ENCODE measurements around the gene D2HGDH. TPM values are rescaled to one million over a fixed set of nuclear protein-coding genes. Genes with fewer than 3 reads are reported as not detected.

Gene D2HGDH
- total RNA-seq, 3 donors from 2014 or later, result 52.2 to 88.6 (median 63.0) TPM

- intact Hi-C loops (cut with DNase I, micrococcal nuclease), result no loop called here
- Histone ChIP-seq H3K36me3 (ENCODE audit: low read depth) (peaks cover 3% of the 10 kb centered on the region), H3K4me1 (ENCODE audit: low read depth) (no peaks in the 10 kb centered on the region), H3K9me3 (no peaks in the 10 kb centered on the region), H3K4me3 (no peak overlapping the region)
- TF ChIP-seq, protein P1, sequence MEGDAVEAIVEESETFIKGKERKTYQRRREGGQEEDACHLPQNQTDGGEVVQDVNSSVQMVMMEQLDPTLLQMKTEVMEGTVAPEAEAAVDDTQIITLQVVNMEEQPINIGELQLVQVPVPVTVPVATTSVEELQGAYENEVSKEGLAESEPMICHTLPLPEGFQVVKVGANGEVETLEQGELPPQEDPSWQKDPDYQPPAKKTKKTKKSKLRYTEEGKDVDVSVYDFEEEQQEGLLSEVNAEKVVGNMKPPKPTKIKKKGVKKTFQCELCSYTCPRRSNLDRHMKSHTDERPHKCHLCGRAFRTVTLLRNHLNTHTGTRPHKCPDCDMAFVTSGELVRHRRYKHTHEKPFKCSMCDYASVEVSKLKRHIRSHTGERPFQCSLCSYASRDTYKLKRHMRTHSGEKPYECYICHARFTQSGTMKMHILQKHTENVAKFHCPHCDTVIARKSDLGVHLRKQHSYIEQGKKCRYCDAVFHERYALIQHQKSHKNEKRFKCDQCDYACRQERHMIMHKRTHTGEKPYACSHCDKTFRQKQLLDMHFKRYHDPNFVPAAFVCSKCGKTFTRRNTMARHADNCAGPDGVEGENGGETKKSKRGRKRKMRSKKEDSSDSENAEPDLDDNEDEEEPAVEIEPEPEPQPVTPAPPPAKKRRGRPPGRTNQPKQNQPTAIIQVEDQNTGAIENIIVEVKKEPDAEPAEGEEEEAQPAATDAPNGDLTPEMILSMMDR (IDR thresholded peaks at IDR 0.05), result no peak
- DNase-seq (no peak), ATAC-seq (no peak)
Observed at GRCh38 chr2:241751776-241752175, 17.3 kb downstream of the D2HGDH start.

DNA sequence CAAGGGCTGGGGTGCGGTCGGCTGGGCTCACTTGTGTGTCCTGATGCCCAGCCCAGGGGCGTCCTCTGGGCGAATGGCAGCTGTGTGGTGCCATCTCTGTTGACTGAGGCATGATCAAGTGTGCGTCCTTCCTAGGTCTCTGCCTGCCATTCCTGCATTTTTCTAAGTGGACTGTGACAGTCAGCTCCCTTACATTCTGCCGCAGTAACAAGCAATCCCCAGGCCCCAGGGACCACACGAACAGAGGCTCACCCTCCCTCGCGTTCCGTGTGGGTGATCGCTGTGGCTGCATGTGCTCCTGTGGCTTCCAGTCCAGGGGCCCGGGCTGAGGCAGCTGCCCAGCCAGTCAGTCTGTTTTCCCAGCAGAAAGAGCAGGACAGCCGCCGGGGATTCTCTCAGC lies 17.8 kb downstream of the D2HGDH start:
- no peaks in the 10 kb centered on the region for H3K9me3 ChIP-seq
- ATAC-seq (no peak), DNase-seq (no peak)
- H3K4me3 ChIP-seq, result no peak overlapping the region
- no peaks in the 10 kb centered on the region for H3K36me3 ChIP-seq (ENCODE audit: low read depth)
- TF ChIP-seq, protein P1 (IDR thresholded peaks at IDR 0.05), result no peak
- no peaks in the 10 kb centered on the region for H3K4me1 ChIP-seq (ENCODE audit: low read depth)
- intact Hi-C loops (cut with DNase I, micrococcal nuclease), result no loop called here

DNA sequence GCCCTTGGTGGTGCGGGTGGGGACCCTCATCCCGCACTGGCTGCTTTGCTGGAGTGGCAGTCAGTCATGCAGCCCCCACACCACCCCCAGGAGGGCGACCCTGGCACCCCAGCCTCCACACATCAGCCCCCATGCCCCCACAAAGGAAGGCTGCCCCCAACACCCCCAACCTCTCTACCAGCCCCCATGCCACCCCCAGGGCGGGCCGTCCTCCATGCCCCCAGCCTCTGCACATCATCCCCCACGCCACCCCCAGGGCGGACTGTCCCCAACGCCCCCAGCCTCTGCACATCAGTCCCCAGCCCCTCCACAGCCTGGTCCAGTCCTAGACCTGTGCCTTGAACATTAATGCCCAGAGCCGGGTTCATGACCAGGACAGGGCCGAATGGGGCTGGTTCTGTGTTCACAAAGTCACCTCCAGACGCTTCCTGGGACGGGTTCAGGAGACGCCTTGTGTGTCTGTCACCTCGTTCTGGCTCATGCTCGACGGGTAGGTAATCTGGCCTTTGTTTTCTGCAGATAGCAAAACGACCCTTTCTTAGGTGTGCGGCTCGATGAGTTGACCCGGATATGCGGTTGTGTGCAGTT lies 18.4 kb downstream of the D2HGDH start:
- H3K4me1 ChIP-seq (ENCODE audit: low read depth), result no peaks in the 10 kb centered on the region
- peak in 1 of 3 donors; percentile 43 for DNase-seq
- no peak for ATAC-seq
- H3K4me3 ChIP-seq, result no peak overlapping the region
- no peaks in the 10 kb centered on the region for H3K36me3 ChIP-seq (ENCODE audit: low read depth)
- no peaks in the 10 kb centered on the region for H3K9me3 ChIP-seq
- intact Hi-C loops (cut with DNase I, micrococcal nuclease), result no loop called here
- TF ChIP-seq, protein P1 (IDR thresholded peaks at IDR 0.05), result no peak

- ATAC-seq, result no peak
- no peaks in the 10 kb centered on the region for H3K36me3 ChIP-seq (ENCODE audit: low read depth)
- intact Hi-C loops (cut with DNase I, micrococcal nuclease), result no loop called here
Observed at GRCh38 chr2:241753493-241753892, 19.1 kb downstream of the D2HGDH start.

GRCh38 chr2:241754042-241754441 lies 19.6 kb downstream of the D2HGDH start:
- H3K4me1 ChIP-seq (ENCODE audit: low read depth), result no peaks in the 10 kb centered on the region
- DNase-seq (peak in 1 of 3 donors; percentile 33), ATAC-seq (no peak)
- no peaks in the 10 kb centered on the region for H3K36me3 ChIP-seq (ENCODE audit: low read depth)
- H3K4me3 ChIP-seq, result no peak overlapping the region
- no peaks in the 10 kb centered on the region for H3K9me3 ChIP-seq
- TF ChIP-seq, protein P1 (IDR thresholded peaks at IDR 0.05), result no peak
- intact Hi-C loops (cut with DNase I, micrococcal nuclease), result no loop called here

More at GRCh38 chr2:241753493-241753892, 19.1 kb downstream of the D2HGDH start:
- peak in 1 of 3 donors; percentile 37 for DNase-seq
- TF ChIP-seq, protein P1 (IDR thresholded peaks at IDR 0.05), result no peak
- H3K4me3 ChIP-seq, result no peak overlapping the region
- H3K9me3 ChIP-seq, result no peaks in the 10 kb centered on the region
- no peaks in the 10 kb centered on the region for H3K4me1 ChIP-seq (ENCODE audit: low read depth)

DNA sequence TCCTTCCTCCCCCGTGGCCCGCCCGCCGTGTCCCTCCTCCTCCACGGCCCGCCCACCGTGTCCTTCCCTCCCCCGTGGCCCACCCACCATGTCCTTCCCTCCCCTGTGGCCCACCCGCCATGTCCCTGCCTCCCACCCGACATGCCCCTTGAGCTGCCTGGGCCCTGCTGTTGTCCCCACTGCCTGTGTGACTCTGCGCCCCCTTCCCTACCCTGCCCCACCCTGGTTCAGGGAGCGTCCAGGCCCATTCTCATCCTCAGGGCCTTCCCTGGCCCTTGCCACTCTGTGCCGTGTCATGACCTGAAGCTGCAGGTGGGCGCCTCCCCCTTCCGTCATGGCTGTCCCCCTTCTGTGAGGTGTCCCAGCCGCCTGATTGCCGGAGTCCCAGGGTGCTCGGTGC lies 20.7 kb downstream of the D2HGDH start:
- ATAC-seq (no peak), DNase-seq (peak in 1 of 3 donors; percentile 29)
- no peak overlapping the region for H3K4me3 ChIP-seq
- no peaks in the 10 kb centered on the region for H3K4me1 ChIP-seq (ENCODE audit: low read depth)
- TF ChIP-seq, protein P1 (IDR thresholded peaks at IDR 0.05), result no peak
- intact Hi-C loops (cut with DNase I, micrococcal nuclease), result no loop called here
- H3K9me3 ChIP-seq, result no peaks in the 10 kb centered on the region
- no peaks in the 10 kb centered on the region for H3K36me3 ChIP-seq (ENCODE audit: low read depth)
